Progenitor cell of endocrine pancreas (in vitro differentiated cells): Measurements from ENCODE around the gene CLCNKB. TPM values are rescaled to one million over a fixed set of nuclear protein-coding genes. Genes with fewer than 3 reads are reported as not detected.
A peak's percentile ranks its signal among the peaks of the same experiment; 100 is the strongest.

ENCODE experiments used
- DNase-seq: peaks from one replicate; pipeline ENCODE4 v3.0.0; 2021; ENCODE audit warnings: low spot score; ENCODE audit not compliant: unreplicated experiment
- H3K27ac Mint-ChIP-seq: 2 replicates; pipeline ENCODE4 v1.8.0; 2021; ENCODE audit warnings: mild to moderate bottlenecking, moderate library complexity, mixed read lengths
- H3K27me3 Mint-ChIP-seq: 2 replicates; pipeline ENCODE4 v1.8.0; 2021; ENCODE audit warnings: mixed read lengths
- H3K36me3 Mint-ChIP-seq: 2 replicates; pipeline ENCODE4 v1.8.0; 2022; ENCODE audit warnings: mixed read lengths; ENCODE audit not compliant: insufficient read depth
- H3K4me1 Mint-ChIP-seq: 2 replicates; pipeline ENCODE4 v1.8.0; 2021; ENCODE audit warnings: low read depth, mixed read lengths
- H3K4me3 Mint-ChIP-seq: 2 replicates; pipeline ENCODE4 v1.8.0; 2021; ENCODE audit warnings: low read depth, mild to moderate bottlenecking, moderate library complexity, mixed read lengths
- H3K9me3 Mint-ChIP-seq: 2 replicates; pipeline ENCODE4 v1.8.0; 2021; ENCODE audit warnings: low read depth, mixed read lengths
- CTCF ChIP-seq: fragments of 200-600 bp; sonication (generic); IDR thresholded peaks from one replicate; pipeline ENCODE4 v1.5.0; 2021; ENCODE audit warnings: antibody characterized with exemption, mild to moderate bottlenecking; ENCODE audit not compliant: unreplicated experiment
- total RNA-seq: library from RNA; stranded (reverse); gene quantifications from 2 replicates; pipeline ENCODE4 v1.2.1, GENCODE V29; 2021

Gene CLCNKB
- total RNA-seq, 1 donor from 2014 or later: 1.5 TPM

GRCh38 chr1:16076031-16076864 lies 32.7 kb downstream of the CLCNKB start:
- Mint-ChIP-seq H3K9me3 (no peaks in the 10 kb centered on the region), H3K4me3 (no peak overlapping the region), H3K4me1 (peaks cover 7% of the 10 kb centered on the region), H3K27me3 (peaks cover 19% of the 10 kb centered on the region), H3K27ac (no peak overlapping the region), H3K36me3 (no peaks in the 10 kb centered on the region)
- DNase-seq: no peak
- no peak for TF ChIP-seq CTCF

GRCh38 chr1:16076865-16077238 lies 33.3 kb downstream of the CLCNKB start:
- Mint-ChIP-seq H3K9me3 (no peaks in the 10 kb centered on the region), H3K27me3 (peaks cover 19% of the 10 kb centered on the region), H3K4me3 (no peak overlapping the region), H3K4me1 (peaks cover 7% of the 10 kb centered on the region), H3K36me3 (no peaks in the 10 kb centered on the region), H3K27ac (no peak overlapping the region)
- DNase-seq: no peak
- no peak for TF ChIP-seq CTCF

- Mint-ChIP-seq H3K4me1 (peaks cover 7% of the 10 kb centered on the region), H3K27me3 (peaks cover 15% of the 10 kb centered on the region), H3K27ac (no peak overlapping the region), H3K9me3 (no peaks in the 10 kb centered on the region), H3K36me3 (no peaks in the 10 kb centered on the region), H3K4me3 (no peak overlapping the region)
- no peak for TF ChIP-seq CTCF
- no peak for DNase-seq
Measured at GRCh38 chr1:16077406-16078245, 34.0 kb downstream of the CLCNKB start.

GRCh38 chr1:16078925-16079656 lies 35.5 kb downstream of the CLCNKB start:
- Mint-ChIP-seq H3K4me3 (no peak overlapping the region), H3K27me3 (peaks cover 10% of the 10 kb centered on the region), H3K36me3 (no peaks in the 10 kb centered on the region), H3K9me3 (no peaks in the 10 kb centered on the region), H3K4me1 (peaks cover 3% of the 10 kb centered on the region), H3K27ac (peak overlapping the region; percentile 63)
- TF ChIP-seq CTCF: peak; percentile 92
- DNase-seq: peak; percentile 76
